ENCODE data around the gene VAMP2.

- TF ChIP-seq CTCF (IDR thresholded peaks at IDR 0.05; ENCODE audit: low read depth, low read length, missing input control) (no peak), YY1 (IDR thresholded peaks at IDR 0.05) (no peak), JUND (IDR thresholded peaks at IDR 0.05) (no peak), REST (IDR thresholded peaks at IDR 0.05) (no peak), MAX (IDR thresholded peaks at IDR 0.05) (no peak), TAF1 (conservative IDR thresholded peaks at IDR 0.05) (no peak), EGR1 (IDR thresholded peaks at IDR 0.05; ENCODE audit: low read depth in 2 of 2) (no peak), RAD21 (IDR thresholded peaks at IDR 0.05) (no peak), SP1 (IDR thresholded peaks at IDR 0.05) (no peak), GABPA (IDR thresholded peaks at IDR 0.05 in 1 of 2, conservative IDR thresholded peaks at IDR 0.05 in 1 of 2) (no peak)
- TF ChIP-seq, protein P1, sequence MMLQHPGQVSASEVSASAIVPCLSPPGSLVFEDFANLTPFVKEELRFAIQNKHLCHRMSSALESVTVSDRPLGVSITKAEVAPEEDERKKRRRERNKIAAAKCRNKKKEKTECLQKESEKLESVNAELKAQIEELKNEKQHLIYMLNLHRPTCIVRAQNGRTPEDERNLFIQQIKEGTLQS (IDR thresholded peaks at IDR 0.05): no peak
- TF ChIP-seq, protein P2, sequence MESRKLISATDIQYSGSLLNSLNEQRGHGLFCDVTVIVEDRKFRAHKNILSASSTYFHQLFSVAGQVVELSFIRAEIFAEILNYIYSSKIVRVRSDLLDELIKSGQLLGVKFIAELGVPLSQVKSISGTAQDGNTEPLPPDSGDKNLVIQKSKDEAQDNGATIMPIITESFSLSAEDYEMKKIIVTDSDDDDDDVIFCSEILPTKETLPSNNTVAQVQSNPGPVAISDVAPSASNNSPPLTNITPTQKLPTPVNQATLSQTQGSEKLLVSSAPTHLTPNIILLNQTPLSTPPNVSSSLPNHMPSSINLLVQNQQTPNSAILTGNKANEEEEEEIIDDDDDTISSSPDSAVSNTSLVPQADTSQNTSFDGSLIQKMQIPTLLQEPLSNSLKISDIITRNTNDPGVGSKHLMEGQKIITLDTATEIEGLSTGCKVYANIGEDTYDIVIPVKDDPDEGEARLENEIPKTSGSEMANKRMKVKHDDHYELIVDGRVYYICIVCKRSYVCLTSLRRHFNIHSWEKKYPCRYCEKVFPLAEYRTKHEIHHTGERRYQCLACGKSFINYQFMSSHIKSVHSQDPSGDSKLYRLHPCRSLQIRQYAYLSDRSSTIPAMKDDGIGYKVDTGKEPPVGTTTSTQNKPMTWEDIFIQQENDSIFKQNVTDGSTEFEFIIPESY (IDR thresholded peaks at IDR 0.05): no peak
Measured at GRCh38 chr17:8117367-8117979, 45.3 kb downstream of the VAMP2 start.
